GM21723 (cell line): Measurements from ENCODE around the gene BPIFB3.

Experiments used
- ATAC-seq: cut with Tn5 transposase; IDR thresholded peaks from one replicate; pipeline ENCODE4 v1.9.1; 2021; ENCODE audit warnings: mild to moderate bottlenecking, moderate library complexity; ENCODE audit not compliant: unreplicated experiment

BPIFB3 gene

DNA sequence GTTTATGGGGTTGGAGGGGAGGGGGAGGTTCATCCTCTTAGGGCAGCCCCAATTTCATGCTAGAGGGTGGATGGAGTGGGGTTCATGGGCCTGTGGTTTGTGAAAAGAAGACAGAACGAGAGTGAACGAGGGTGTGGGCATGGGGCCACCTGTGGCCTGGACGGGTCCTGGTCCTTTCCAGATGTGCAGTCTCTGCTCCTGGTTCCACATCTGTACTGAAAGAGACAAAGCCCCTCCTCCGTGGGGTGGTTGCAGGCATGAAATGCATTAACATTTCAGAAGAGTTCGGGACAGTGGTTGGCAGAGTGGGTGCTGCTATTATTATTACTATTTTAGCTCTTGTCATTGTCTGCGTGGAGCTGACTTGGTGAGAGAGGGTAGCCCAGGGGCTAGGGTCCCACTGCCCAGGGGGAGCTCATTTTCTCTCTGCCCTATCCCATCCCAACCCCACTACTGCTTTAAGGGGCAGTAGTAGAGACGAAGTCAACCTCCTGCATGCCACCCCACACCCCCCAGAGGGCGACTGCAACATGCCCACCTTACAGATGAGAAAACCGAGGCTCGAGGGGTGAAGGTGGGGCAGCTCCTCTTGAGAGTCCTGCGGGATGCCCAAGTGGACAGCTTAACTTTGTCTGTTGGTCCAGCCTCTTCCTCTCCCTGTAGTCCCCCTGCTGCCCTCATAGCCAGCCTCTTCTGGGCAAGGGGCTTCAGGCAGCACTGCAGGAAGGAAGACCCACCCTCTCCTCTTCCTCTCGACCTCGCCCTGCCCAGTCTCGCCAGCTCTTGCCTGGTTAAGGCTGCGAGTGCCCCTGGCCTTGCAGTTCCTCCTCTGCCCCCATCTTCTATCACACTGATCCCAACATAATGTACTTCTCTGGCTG is 37.8 kb upstream of the BPIFB3 start:
- no peak for ATAC-seq

DNA sequence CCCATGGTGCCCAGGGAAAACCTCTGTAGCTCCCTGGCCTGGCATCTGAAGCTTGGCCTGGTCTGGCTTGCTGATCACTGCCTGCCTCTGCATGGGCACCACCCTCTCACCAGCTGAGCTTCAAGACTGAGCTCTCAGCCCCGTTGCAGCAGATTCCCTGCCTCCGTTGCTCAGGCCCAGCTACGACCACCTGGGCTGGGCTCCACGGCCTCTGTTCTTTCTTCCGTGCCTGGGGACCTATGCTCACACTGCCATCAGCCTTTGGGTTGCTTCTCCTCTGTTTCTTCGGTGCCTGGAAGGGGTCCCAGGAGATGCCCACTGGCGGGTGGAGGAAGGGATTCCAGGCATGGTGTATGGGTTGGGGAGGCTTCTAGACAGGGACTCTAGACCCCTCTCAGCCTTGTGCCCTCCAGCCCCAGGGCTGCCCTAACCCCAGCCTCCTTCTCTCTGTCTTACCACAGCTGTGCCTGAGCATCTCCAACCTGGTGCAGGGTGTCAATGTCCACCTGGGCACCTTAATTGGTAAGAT is 37.1 kb upstream of the BPIFB3 start:
- no peak for ATAC-seq

DNA sequence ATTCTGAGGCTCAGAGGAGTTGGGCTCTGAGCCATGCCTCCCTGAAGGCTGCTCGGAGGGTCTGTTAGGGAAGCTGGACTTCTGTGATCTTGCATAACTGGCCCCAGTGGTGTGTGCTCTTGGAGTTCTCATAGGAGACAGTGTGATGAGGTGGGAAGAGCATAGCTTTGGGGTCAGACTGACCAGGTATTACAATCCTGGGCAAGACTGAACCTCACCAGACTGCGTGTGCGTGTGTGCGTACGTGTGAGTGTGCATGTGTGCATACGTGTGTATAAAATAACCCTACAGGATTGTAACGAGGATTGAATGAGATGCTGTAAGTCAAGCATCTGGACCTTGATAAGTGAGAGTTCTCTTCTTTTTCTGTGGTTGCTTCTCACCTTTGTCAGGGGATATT is 36.2 kb upstream of the BPIFB3 start:
- ATAC-seq = no peak

DNA sequence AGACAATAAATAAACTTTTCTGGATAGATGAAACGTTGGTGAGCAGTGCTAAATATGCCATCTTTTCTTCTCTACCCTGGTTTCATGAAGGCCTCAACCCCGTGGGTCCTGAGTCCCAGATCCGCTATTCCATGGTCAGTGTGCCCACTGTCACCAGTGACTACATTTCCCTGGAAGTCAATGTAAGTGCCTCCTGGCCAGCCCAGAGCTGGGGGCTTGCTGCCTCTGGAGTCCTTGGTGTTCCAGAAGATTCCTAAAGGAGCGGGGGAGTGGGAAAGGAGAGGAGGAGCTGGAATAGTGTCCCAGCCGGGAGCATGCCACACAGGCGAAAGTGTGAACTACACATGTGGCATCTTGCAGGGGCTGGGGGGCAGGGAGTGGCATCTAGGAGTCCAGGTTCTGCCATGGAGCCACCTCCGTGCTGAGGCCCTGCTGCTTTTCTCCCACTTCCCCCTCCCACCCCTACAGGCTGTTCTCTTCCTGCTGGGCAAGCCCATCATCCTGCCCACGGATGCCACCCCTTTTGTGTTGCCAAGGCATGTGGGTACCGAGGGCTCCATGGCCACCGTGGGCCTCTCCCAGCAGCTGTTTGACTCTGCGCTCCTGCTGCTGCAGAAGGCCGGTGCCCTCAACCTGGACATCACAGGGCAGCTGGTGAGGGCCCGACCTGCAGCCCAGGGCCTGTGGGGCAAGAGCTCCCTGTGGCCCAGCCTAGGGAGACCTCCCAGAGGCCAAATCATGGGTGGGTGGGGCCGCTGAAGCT is 35.4 kb upstream of the BPIFB3 start:
- ATAC-seq = no peak

DNA sequence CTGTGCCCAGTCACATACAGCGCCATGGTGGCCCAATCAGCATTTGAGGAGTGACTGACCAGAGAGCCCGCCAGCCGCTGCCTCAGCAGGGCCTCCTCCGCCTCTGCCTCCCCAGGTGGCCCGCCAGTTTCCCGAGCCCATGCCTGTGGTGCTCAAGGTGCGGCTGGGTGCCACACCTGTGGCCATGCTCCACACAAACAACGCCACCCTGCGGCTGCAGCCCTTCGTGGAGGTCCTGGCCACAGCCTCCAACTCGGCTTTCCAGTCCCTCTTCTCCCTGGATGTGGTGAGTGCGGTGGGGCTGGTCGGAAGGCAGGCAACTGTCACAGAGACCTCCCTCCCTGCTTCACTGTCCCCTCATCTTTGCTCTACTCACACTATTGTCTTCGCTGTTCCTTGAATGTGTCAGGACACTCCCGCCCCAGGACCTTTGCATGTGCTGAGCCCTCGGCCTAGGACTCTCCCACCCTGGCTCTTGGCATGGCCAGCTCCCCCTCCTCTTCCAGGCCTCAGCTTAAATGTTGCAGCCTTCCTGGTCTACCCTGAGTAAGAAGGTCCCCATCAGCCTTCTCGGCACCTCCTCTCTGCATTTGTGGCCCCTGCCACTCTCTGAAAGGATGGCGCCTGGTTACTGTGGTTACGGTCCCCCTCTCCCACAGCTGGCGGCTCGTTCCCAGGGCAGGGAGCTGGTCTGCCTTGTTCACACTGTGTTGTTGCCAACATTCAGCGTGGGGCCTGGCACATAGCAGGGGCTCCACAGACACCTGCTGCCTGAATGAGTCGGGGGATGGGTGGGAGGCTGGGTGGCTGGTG is 34.0 kb upstream of the BPIFB3 start:
- ATAC-seq = no peak

DNA sequence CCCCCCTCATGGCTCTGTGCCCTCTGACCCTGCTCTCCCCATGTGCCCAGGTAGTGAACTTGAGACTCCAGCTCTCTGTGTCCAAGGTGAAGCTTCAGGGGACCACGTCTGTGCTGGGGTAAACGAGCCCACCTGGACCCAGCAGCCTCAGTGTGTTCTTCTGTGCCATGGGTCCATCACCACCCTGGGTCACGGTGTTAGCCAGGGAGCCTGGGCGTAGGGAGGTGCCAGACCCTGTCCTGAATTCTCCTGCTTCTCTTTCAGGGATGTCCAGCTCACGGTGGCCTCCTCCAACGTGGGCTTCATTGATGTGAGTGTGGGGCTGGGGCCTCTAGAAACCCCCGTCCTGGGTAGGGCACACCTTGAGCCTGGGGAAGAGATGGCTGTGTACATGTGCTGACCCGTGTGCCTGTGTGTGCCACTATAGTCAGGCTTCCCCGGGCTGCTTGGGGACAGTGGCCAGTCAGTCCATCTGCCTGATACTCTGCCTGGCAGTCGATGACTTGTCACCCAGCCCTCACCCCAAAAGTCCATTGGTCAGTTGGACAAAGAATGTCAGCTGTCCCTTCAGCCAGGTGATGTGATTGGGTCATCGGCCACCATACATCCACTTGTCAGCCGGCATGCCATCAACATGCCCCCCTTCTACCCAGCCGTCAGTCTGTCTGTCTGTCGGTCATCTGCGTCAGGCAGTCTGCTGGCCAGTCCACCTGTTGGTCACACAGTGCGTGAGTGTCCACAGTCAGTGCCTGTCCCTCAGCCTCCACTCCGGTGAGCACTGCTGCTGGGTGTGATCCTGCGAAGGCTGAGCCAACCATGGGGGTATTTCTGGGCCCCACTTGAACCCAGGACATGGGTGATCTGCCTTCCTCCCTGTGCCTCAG is 33.2 kb upstream of the BPIFB3 start:
- ATAC-seq = no peak

DNA sequence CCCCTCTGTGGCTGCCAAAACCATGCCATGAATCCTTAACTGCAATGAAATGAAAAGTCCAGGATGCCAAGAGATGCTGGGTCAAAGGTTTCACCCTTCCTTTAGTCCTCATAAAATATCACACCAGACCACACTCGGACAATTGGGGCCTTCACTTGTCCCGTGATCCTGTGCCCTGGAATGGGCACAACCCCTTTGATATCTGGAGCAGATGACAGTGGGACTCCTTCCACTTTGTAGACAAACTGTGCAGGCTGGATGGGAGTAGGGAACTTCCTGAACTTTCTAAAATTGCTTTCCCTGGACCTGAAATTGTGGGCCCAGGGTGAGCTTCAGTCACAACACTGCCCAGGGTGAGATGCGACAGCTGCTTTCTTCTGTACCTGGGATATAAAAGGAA is 31.8 kb upstream of the BPIFB3 start:
- no peak for ATAC-seq

DNA sequence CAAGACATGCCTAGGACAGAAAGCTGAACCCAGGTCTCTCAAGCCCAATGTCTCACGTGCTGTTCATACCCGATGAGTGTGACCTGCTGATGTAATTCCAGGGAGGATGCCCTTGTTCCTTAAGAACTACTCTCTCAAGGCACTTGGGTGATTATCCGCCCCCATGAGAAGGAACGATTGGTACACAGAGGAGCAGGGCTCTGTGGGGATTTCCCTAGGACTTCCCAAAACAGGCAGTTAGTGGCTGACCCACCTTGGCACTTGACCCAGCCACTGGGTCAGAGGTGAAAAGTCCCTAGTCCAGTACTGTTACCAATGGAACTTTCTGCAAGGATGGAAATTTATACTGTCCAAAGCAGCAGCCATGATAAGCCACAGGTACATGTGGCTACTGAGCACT is 31.4 kb upstream of the BPIFB3 start:
- ATAC-seq = no peak

DNA sequence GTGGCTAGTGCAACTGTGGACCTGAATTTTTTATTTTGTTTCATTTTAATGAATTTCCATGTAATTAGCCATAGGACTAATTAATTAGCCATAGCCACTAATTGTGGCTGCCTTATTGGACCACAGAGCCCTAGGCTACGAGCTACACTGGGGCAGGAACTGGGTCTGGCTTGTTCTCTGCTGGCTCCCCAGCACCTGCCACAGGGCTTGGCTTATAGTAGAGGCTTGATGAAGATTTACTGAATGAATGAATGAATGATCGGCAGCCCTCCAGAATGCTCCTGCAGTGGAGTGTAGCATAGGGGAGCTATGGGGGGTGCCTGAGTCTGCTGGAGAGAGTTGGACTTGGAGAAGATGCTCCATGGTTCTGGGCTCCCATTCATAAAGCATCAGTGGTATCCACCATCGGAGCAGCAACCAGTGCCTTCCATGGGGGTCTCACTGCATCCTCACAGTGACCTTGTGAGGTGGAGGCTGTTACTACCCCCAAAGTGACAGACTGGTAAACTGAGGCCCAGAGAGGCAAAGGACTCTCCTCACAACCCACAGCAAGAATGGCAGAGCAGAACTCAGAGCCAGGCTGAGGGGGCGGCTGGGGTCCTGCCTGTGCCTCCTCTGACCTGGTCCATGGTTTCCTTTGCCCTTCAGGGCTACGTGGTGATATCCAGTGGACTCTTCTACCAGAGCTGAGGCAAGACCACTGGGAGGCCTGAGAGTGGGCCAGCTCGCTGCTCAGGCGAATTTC is 30.8 kb upstream of the BPIFB3 start:
- no peak for ATAC-seq

DNA sequence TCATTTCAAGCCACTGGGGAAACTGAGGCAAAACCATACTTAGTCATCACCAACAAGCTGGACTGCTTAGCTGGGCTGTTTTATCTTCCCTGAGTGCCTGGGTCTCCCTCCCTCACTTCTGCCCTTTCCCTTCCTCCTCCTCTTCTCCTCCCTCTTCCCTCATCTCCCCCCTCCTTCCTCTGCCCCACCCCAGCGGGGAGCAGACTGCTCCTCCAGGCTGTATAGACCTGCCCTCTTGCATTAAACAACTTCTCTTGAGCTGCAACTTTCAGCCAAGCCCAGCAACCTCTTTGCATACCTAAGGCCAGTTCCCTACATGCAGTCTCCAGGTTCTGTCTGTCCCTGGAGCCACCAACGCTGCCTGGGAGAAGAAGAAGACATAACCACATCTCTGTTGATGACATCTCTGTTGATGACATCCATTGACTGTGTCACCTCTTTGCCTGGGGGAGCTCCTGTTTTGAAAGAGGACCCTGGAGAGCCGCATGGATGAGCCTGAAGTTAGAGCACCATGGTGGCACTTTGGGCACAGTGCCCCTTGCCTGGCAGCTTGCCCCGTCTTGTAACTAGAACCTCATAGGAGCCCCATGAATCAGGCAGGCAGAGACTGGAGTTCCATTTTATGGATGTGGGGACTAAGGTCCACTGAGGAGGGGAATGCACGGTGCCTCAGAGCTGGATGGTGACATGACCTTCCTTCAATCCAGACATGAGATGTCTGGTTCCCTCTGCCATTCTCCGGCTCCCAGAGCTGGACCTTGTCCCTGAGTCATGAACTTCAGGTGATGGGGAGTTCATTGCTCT is 30.1 kb upstream of the BPIFB3 start:
- no peak for ATAC-seq

DNA sequence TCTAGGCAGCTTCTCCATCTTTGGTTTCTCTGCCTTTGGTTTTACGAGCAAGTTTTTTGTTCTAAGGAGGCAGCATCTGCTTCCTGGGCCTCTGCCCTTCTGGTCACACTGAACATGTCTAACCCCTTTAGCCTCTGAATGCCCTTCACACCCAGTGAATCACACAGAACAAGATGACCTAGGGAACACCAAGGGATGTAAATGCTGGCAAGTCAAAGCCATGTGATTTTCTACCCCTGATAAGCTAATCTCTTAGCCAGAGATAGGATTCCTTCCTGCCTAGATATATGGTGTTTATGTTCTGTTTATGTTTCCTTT is 29.5 kb upstream of the BPIFB3 start:
- no peak for ATAC-seq

DNA sequence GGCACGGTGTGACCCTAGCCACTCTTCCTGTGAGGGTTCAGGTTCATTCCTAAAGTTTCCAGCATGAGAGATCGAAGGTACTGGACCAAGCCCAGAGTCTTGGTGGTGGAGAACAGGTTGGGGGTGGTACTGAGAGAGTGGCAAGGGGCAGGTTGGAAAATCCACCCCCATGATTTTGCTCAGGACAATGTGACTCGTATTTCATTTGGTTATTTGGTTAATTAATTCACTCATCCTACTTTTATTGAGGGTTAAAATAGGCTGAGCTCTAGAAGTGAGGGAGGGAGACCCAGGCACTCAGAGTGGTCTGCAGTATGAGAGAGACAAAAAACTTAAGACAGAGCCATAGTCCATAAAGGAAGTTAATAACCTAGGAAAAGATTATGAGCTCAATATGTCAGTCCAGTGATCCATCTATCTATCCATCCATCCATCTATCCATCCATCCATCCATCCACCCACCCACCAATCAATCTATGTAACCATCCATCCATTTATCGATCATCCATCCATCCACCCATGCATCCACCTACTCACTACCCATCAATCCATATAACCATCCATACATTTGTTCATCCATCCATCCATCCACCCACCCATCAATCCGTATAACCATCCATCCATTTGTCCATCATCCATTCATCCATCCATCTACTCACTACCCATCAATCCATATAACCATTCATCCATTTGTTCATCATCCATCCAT is 28.9 kb upstream of the BPIFB3 start:
- ATAC-seq = no peak

DNA sequence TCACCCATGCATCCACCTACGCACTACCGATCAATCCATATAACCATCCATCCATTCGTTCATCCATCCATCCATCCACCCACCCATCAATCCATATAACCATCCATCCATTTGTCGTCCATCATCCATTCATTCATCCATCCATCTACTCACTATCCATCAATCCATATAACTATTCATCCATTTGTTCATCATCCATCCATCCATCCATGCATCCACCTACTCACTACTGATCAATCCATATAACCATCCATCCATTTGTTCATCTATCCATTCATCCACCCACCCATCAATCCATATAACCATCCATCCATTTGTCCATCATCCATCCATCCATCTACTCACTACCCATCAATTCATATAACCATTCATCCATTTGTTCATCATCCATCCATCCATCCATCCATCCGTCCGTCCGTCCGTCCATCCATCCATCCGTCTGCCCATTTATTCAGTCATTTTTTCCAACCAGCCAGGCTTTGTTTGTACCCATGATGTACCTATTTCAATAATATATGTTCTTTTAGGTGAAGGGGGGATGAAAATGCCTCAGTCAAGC is 28.3 kb upstream of the BPIFB3 start:
- ATAC-seq = no peak

DNA sequence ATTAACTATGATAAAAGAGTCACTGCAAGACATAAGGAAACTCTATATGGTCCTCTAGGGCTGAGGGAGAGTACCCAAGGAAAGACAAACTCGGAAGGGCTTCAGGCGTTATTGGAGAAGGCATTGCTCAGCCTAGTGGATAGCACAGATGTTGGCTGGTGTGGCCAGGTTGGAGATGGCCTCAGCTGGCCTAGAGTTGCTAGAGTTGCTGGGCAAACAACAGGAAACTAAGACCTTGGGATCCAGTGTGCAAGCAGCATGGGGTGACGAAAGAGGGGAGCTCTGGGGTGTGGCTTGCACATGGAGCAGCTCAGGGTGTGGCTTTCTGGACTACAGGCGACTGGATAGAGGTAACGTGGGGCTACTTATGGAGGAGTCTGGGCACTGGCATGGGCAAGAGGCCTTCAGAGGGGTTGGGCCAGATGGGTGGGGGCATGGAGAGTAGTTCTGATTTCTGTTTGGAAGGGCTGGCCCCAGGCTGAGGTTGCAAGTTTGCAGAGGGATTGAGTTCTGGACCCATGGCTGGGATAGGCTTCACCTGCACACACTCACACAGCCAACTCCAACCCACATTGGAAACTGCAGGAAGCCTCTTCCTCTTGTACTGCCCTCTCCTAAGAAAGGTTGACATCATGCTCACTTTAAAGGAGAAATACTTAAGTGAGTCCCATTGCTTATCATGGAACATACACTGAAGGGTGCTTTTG is 27.5 kb upstream of the BPIFB3 start:
- ATAC-seq = no peak

DNA sequence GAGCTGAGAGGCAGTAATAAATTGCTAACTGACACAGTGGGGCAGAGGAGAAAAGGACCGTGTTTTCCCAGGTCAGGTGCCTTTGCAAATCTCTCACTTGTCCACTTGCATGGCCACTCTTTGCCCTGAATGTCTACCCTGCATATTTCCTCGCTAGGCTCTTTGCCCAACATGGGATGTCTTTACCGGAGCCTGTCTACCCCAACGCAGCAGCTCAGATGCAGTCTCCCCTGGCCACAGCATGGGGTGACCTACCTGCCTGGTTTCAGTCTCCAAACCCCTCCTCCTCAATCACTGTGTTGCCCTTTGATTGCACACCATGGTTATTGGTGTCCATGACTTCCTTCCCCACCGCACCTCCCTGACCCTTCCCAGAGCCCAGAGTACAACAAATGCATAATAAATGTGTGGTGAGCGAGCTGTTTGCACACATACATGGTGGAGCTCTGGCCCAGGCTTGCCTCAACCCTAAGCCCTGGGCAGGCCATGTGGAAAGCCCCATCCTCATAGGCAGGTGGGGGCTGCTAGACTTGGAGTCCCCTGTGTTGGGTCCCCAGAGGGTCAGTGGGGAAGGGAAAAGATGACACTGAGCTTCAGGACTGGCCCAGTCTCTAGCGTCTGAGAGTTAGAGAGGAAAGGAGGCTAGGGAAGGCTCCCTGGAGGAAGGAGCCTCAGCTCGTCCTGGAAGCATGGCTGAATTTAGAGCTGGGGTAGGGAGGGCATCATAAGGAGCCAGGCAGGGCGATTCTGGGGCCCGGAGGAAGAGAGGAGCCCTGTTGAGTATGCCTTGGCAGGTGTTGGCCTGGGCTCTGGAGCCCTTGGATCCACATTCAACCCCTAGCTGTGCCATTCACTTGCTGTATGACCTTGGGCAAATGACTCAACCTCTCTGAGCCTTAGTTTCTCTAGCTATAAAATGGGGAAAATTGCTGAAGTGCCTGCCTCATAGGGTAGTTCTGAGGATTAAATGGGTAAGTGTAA is 26.6 kb upstream of the BPIFB3 start:
- ATAC-seq = no peak
